IMR-90 (cell line): ENCODE measurements around the gene LYZL2. TPM values are rescaled to one million over a fixed set of nuclear protein-coding genes. Genes with fewer than 3 reads are reported as not detected.

ENCODE experiments used
- ATAC-seq: fragments of 200-7000 bp; cut with Tn5 transposase; 2 replicates; pipeline ENCODE4 v1.9.1; 2020; ENCODE audit warnings: low read depth, mild to moderate bottlenecking, moderate library complexity
- BruUV-seq: library from RNA; stranded (reverse); fragments of 400-500 nt; replicated peaks from 2 replicates; lab custom pipeline; 2021; lab: Mats Ljungman, UMichigan
- CTCF ChIA-PET: fragments of 300-600 bp; formaldehyde crosslinking; extraction: SDS; loops from one replicate; lab custom pipeline; 2021; ENCODE audit warnings: antibody characterized with exemption; lab: Yijun Ruan, JAX
- POLR2A ChIA-PET: fragments of 300-600 bp; sonication (Branson Sonifier 250); formaldehyde crosslinking; loops from one replicate; lab custom pipeline; 2022; ENCODE audit warnings: antibody characterized with exemption; ENCODE audit not compliant: unreplicated experiment; lab: Charles Lee
- DNase-seq: peaks from one replicate; pipeline ENCODE4 v3.0.0; 2013
- H2AFZ ChIP-seq: replicated peaks from 2 replicates; pipeline ENCODE3; 2013; ENCODE audit warnings: low read length, mild to moderate bottlenecking; ENCODE audit not compliant: poor library complexity
- H2AK5ac ChIP-seq: 2 replicates; pipeline ENCODE4 v1.6.1; 2013; ENCODE audit warnings: low read depth, low read length, inconsistent platforms
- H2AK9ac ChIP-seq: replicated peaks from 2 replicates; pipeline ENCODE3; 2013; ENCODE audit warnings: mild to moderate bottlenecking, low read depth, low read length, moderate library complexity; ENCODE audit not compliant: poor library complexity
- H2BK120ac ChIP-seq: 2 replicates; pipeline ENCODE4 v1.6.1; 2013; ENCODE audit warnings: low read depth, low read length, inconsistent platforms
- H2BK15ac ChIP-seq: 3 replicates; pipeline ENCODE4 v1.6.1; 2013; ENCODE audit warnings: low read depth, low read length, inconsistent platforms
- H2BK20ac ChIP-seq: 2 replicates; pipeline ENCODE4 v1.6.1; 2013; ENCODE audit warnings: low read depth, mild to moderate bottlenecking, inconsistent platforms, low read length, moderate library complexity
- H2BK5ac ChIP-seq: 2 replicates; pipeline ENCODE4 v1.6.1; 2013; ENCODE audit warnings: mild to moderate bottlenecking, low read depth, low read length, inconsistent platforms; ENCODE audit not compliant: poor library complexity, severe bottlenecking
- H3K14ac ChIP-seq: replicated peaks from 2 replicates; pipeline ENCODE4 v1.6.1; 2013; ENCODE audit warnings: low read depth, low read length, inconsistent platforms
- H3K18ac ChIP-seq: 2 replicates; pipeline ENCODE4 v1.6.1; 2013; ENCODE audit warnings: low read depth, low read length, control low read depth
- H3K23ac ChIP-seq: 2 replicates; pipeline ENCODE4 v1.6.1; 2013; ENCODE audit warnings: low read depth, low read length, inconsistent platforms
- H3K27ac ChIP-seq: 2 replicates; pipeline ENCODE4 v1.5.1; 2013; ENCODE audit warnings: mild to moderate bottlenecking, control low read depth, low read length; ENCODE audit not compliant: insufficient read depth
- H3K27me3 ChIP-seq: 2 replicates; pipeline ENCODE4 v1.6.1; 2013; ENCODE audit warnings: low read length; ENCODE audit not compliant: control insufficient read depth, insufficient read depth
- H3K36me3 ChIP-seq: 2 replicates; pipeline ENCODE4 v1.6.1; 2013; ENCODE audit warnings: low read length, mixed read lengths; ENCODE audit not compliant: control insufficient read depth, insufficient read depth
- H3K4ac ChIP-seq: 2 replicates; pipeline ENCODE4 v1.6.1; 2013; ENCODE audit warnings: low read depth, low read length, inconsistent platforms
- H3K4me1 ChIP-seq: 2 replicates; pipeline ENCODE4 v1.6.1; 2013; ENCODE audit warnings: low read length, mixed read lengths; ENCODE audit not compliant: control insufficient read depth, insufficient read depth
- H3K4me2 ChIP-seq: 2 replicates; pipeline ENCODE4 v1.6.1; 2013; ENCODE audit warnings: low read depth, mild to moderate bottlenecking, control low read depth, low read length, moderate library complexity
- H3K4me3 ChIP-seq: 2 replicates; pipeline ENCODE4 v1.5.1; 2013; ENCODE audit warnings: low read depth, mild to moderate bottlenecking, control low read depth, low read length, moderate library complexity; ENCODE audit not compliant: insufficient read depth
- H3K56ac ChIP-seq: 2 replicates; pipeline ENCODE4 v1.6.1; 2013; ENCODE audit warnings: low read length, inconsistent platforms; ENCODE audit not compliant: insufficient read depth; ENCODE audit errors: extremely low read depth
- H3K79me1 ChIP-seq, 2 experiments: 2 replicates each; pipeline ENCODE4 v1.6.1; 2013; ENCODE audit warnings: low read length in 2 of 2, inconsistent platforms in 1 of 2, low read depth in 1 of 2
- H3K9ac ChIP-seq: 2 replicates; pipeline ENCODE4 v1.6.1; 2013; ENCODE audit warnings: low read depth, low read length, control low read depth
- H3K9me1 ChIP-seq: 2 replicates; pipeline ENCODE4 v1.6.1; 2013; ENCODE audit warnings: low read length, inconsistent platforms; ENCODE audit not compliant: insufficient read depth
- H3K9me3 ChIP-seq: 2 replicates; pipeline ENCODE4 v1.6.1; 2013; ENCODE audit warnings: low read length; ENCODE audit not compliant: control insufficient read depth, insufficient read depth
- H4K20me1 ChIP-seq: 2 replicates; pipeline ENCODE4 v1.6.1; 2013; ENCODE audit warnings: low read length, inconsistent platforms; ENCODE audit not compliant: insufficient read depth
- H4K5ac ChIP-seq: 2 replicates; pipeline ENCODE4 v1.6.1; 2013; ENCODE audit warnings: mild to moderate bottlenecking, low read depth, low read length, control low read depth
- H4K8ac ChIP-seq, 2 experiments: 2 replicates each; pipeline ENCODE4 v1.6.1; 2013; ENCODE audit warnings: low read depth in 2 of 2, low read length in 2 of 2, control low read depth in 1 of 2, inconsistent platforms in 1 of 2
- H4K91ac ChIP-seq: 2 replicates; pipeline ENCODE4 v1.6.1; 2013; ENCODE audit warnings: low read depth, low read length, inconsistent platforms; ENCODE audit not compliant: insufficient read depth
- CHD1 ChIP-seq: IDR thresholded peaks from 2 replicates; pipeline ENCODE4 v1.6.1; 2012; ENCODE audit warnings: low read depth, low read length, improper control_type of control experiment
- MAFK ChIP-seq: IDR thresholded peaks from 2 replicates; pipeline ENCODE4 v1.6.1; 2012; ENCODE audit warnings: low read depth, low read length, improper control_type of control experiment
- RCOR1 ChIP-seq: IDR thresholded peaks from 2 replicates; pipeline ENCODE4 v1.6.1; 2012; ENCODE audit warnings: mild to moderate bottlenecking, low read length, improper control_type of control experiment; ENCODE audit not compliant: insufficient replicate concordance
- SMC3 ChIP-seq: fragments of 150-350 bp; IDR thresholded peaks from 2 replicates; pipeline ENCODE4 v1.6.1; 2016; ENCODE audit warnings: low read depth, mild to moderate bottlenecking, antibody characterized with exemption, low read length, moderate library complexity
- WGBS, 2 experiments: methylation state at CpG; one replicate each; pipeline versions ENCODE4 v1.1.5 to v1.1.7; 2013; ENCODE audit warnings: missing lambda C conversion rate in 2 of 2; ENCODE audit not compliant: insufficient read length in 1 of 2; ENCODE audit errors: extremely low coverage in 2 of 2; 5-methylcytosine and 5-hydroxymethylcytosine counted together
- dilution Hi-C: fragments of 300-500 bp; cut with HindIII; formaldehyde crosslinking; loops from one replicate; pipeline ENCODE4 v1.14.3; 2018; ENCODE audit warnings: low sequenced_read_pairs; ENCODE audit not compliant: unreplicated experiment
- in situ Hi-C: fragments of 300-500 bp; cut with MboI; formaldehyde crosslinking; loops from 3 replicates; pipeline ENCODE4 v1.14.3; 2019; ENCODE audit warnings: low sequenced_read_pairs, inconsistent platforms, mixed read lengths
- intact Hi-C: fragments of 100-400 bp; cut with micrococcal nuclease; formaldehyde crosslinking; loops from 2 replicates; pipeline ENCODE4 v1.10.0; 2022
- polyA plus RNA-seq, 3 experiments: library from polyadenylated mRNA; depleted of rRNA; stranded (reverse); fragments of >200 nt; gene quantifications; 2 replicates each; pipeline ENCODE4 v1.2.3, GENCODE V29; 2012; ENCODE audit warnings: low replicate concordance in 1 of 3
- total RNA-seq: library from RNA; depleted of rRNA; stranded (reverse); fragments of >200 nt; gene quantifications from 2 replicates; pipeline ENCODE4 v1.2.3, GENCODE V29; 2012

Gene LYZL2
- total and polyA plus RNA-seq, 2 of the 4 experiments (the other 2 are of a cell fraction) = not detected

- intact Hi-C loops (no loop called here), in situ Hi-C loops (no loop called here)
These were observed 42.7 kb downstream of the LYZL2 start for GRCh38 chr10:30586828-30587227.

More at GRCh38 chr10:30586828-30587227, 42.7 kb downstream of the LYZL2 start:
- Histone ChIP-seq H3K23ac (no peak overlapping the region), H3K4me1 (peaks cover 2% of the 10 kb centered on the region; the same call in 1 of the 2 replicates), H3K4me2 (no peak overlapping the region), H4K5ac (no peak overlapping the region), H3K18ac (no peak overlapping the region), H2BK20ac (no peak overlapping the region), H3K27ac (no peak overlapping the region), H4K91ac (no peak overlapping the region), H3K9me3 (no peaks in the 10 kb centered on the region), H4K20me1 (no peaks in the 10 kb centered on the region), H3K9ac (no peak overlapping the region), H3K9me1 (peaks cover 5% of the 10 kb centered on the region), H3K4ac (no peak overlapping the region), H3K36me3 (no peaks in the 10 kb centered on the region), H2BK5ac (no peak overlapping the region), H3K27me3 (peaks cover 13% of the 10 kb centered on the region), H2BK120ac (no peak overlapping the region), H3K56ac (no peak overlapping the region), H2AK9ac (no peak overlapping the region), H3K79me1 (no peaks in the 10 kb centered on the region), H2AK5ac (no peak overlapping the region), H3K14ac (no peak overlapping the region), H4K8ac (no peak overlapping the region), H2BK15ac (no peak overlapping the region), H2AFZ (no peak overlapping the region), H3K4me3 (no peak overlapping the region)
- POLR2A ChIA-PET = no interaction called here
- ATAC-seq = no peak
- CTCF ChIA-PET = no interaction called here
- dilution Hi-C loops = no loop called here
- BruUV-seq = no TSS peak
- DNase-seq = no peak
- no peak for TF ChIP-seq MAFK
- TF ChIP-seq CHD1 = no peak
- TF ChIP-seq RCOR1 = no peak
- TF ChIP-seq SMC3 = no peak
- no CpG with 5 or more reads among the region's 2 CpGs for WGBS, 2 experiments
